Iris pigment epithelial cell (primary cell): ENCODE data around the gene LLCFC1.
"Not testable (repeated sequence)": the region's sequence is repeated elsewhere in the genome, so short reads cannot be mapped to it uniquely, and the experiment has no call there.

Source experiments
- DNase-seq: peaks from one replicate; pipeline ENCODE4 v3.0.0-alpha.2; 2011; ENCODE audit warnings: low read depth

LLCFC1 gene

GRCh38 chr7:142943706-142944268 is 4.5 kb downstream of the LLCFC1 start:
- no peak for DNase-seq

GRCh38 chr7:142945001-142945400 is 5.7 kb downstream of the LLCFC1 start:
- DNase-seq, result no peak

GRCh38 chr7:142948603-142949002 is 9.3 kb downstream of the LLCFC1 start:
- no peak for DNase-seq

- no peak for DNase-seq
Measured at GRCh38 chr7:142950235-142950634, 11.0 kb downstream of the LLCFC1 start.

- DNase-seq, result no peak
Measured at GRCh38 chr7:142954680-142955268, 15.5 kb downstream of the LLCFC1 start.

GRCh38 chr7:142956951-142957623 is 17.8 kb downstream of the LLCFC1 start:
- peak; percentile 17 for DNase-seq

- no peak for DNase-seq
Measured at GRCh38 chr7:142957723-142958122, 18.4 kb downstream of the LLCFC1 start.

- no peak for DNase-seq
Measured at GRCh38 chr7:142959202-142959601, 19.9 kb downstream of the LLCFC1 start.

- no peak for DNase-seq
Measured at GRCh38 chr7:142960955-142961512, 21.8 kb downstream of the LLCFC1 start.

- no peak for DNase-seq
Measured at GRCh38 chr7:142961595-142961972, 22.3 kb downstream of the LLCFC1 start.

GRCh38 chr7:142961973-142962926 is 23.0 kb downstream of the LLCFC1 start, which contains the start of gene KEL:
TSS of gene KEL (minus strand) at chr7:142962363. CDS start at chr7:142962206, 157 bp downstream.
- no peak for DNase-seq

- no peak for DNase-seq
Measured at GRCh38 chr7:142962991-142963390, 23.7 kb downstream of the LLCFC1 start.

GRCh38 chr7:142963993-142964392 is 24.7 kb downstream of the LLCFC1 start:
- no peak for DNase-seq

- no peak for DNase-seq
Measured at GRCh38 chr7:142964502-142965246, 25.4 kb downstream of the LLCFC1 start.

- DNase-seq, result no peak
Measured at GRCh38 chr7:142968229-142968628, 28.9 kb downstream of the LLCFC1 start.

- DNase-seq, result no peak
Measured at GRCh38 chr7:142969183-142969582, 29.9 kb downstream of the LLCFC1 start.

GRCh38 chr7:142974626-142975025 is 35.3 kb downstream of the LLCFC1 start:
- DNase-seq, result no peak

- not testable (repeated sequence) for DNase-seq
Measured at GRCh38 chr7:142978402-142978801, 39.1 kb downstream of the LLCFC1 start.

- DNase-seq, result no peak
Measured at GRCh38 chr7:142983825-142984224, 44.5 kb downstream of the LLCFC1 start.

- DNase-seq, result no peak
Measured at GRCh38 chr7:142984297-142984696, 45.0 kb downstream of the LLCFC1 start.
